Measurements from ENCODE around the gene MARCHF10. TPM values are rescaled to one million over a fixed set of nuclear protein-coding genes. Genes with fewer than 3 reads are reported as not detected.

Gene MARCHF10
- total RNA-seq, 3 donors from 2014 or later = under 0.01 to 0.16 TPM; not detected in 1

- H3K27ac ChIP-seq = no peak overlapping the region
- H3K4me3 ChIP-seq = no peak overlapping the region
- H3K9me3 ChIP-seq = no peaks in the 10 kb centered on the region
- DNase-seq (ENCODE audit: low spot score in 2 of 2) = no peak
- H3K36me3 ChIP-seq = no peaks in the 10 kb centered on the region
- H3K27me3 ChIP-seq = no peaks in the 10 kb centered on the region
- no peak for TF ChIP-seq CTCF (IDR thresholded peaks at IDR 0.05)
- no peak for TF ChIP-seq POLR2AphosphoS5 (IDR thresholded peaks at IDR 0.05)
- no peak for TF ChIP-seq POLR2A (IDR thresholded peaks at IDR 0.05)
- intact Hi-C loops (cut with DNase I; ENCODE audit: low total_unique reads) = no loop called here
- H3K4me1 ChIP-seq = no peaks in the 10 kb centered on the region
These were observed 93.9 kb downstream of the MARCHF10 start for GRCh38 chr17:62714016-62714777.

GRCh38 chr17:62713086-62713881, 94.8 kb downstream of the MARCHF10 start:
- intact Hi-C loops (cut with DNase I; ENCODE audit: low total_unique reads) = no loop called here
- Histone ChIP-seq H3K9me3 (no peaks in the 10 kb centered on the region), H3K27me3 (no peaks in the 10 kb centered on the region), H3K36me3 (no peaks in the 10 kb centered on the region), H3K4me3 (no peak overlapping the region), H3K27ac (no peak overlapping the region), H3K4me1 (no peaks in the 10 kb centered on the region)
- DNase-seq (ENCODE audit: low spot score in 2 of 2) = no peak
- TF ChIP-seq POLR2A (IDR thresholded peaks at IDR 0.05) (no peak), POLR2AphosphoS5 (IDR thresholded peaks at IDR 0.05) (no peak), CTCF (IDR thresholded peaks at IDR 0.05) (no peak)

GRCh38 chr17:62712171-62712581, 95.9 kb downstream of the MARCHF10 start:
- Histone ChIP-seq H3K4me1 (no peaks in the 10 kb centered on the region), H3K4me3 (no peak overlapping the region), H3K27me3 (no peaks in the 10 kb centered on the region), H3K36me3 (no peaks in the 10 kb centered on the region), H3K9me3 (no peaks in the 10 kb centered on the region), H3K27ac (no peak overlapping the region)
- no peak for DNase-seq (ENCODE audit: low spot score in 2 of 2)
- no peak for TF ChIP-seq POLR2A (IDR thresholded peaks at IDR 0.05)
- TF ChIP-seq CTCF (IDR thresholded peaks at IDR 0.05) = no peak
- TF ChIP-seq POLR2AphosphoS5 (IDR thresholded peaks at IDR 0.05) = no peak
- intact Hi-C loops (cut with DNase I; ENCODE audit: low total_unique reads) = no loop called here

DNA sequence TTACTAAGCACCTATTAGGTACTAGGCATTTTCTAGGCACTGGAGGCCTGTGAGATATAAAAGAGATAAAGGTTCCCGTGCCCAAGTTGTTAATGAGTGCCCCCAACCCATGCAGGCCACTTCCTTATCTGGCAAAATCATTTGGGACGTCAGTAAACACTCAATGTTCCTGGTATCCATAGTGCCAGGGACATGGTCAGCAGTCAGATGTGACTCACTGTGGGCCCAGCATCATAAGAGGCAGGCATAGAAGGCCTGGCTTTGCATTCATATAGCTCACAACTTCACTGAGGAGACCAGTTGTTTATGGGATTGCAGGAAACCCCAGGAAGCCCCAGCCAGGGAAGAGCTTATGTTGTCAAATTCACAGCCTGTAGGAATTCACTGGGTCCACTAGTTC, 99.5 kb downstream of the MARCHF10 start:
- DNase-seq (ENCODE audit: low spot score in 2 of 2) = no peak
- H3K4me3 ChIP-seq = no peak overlapping the region
- no peaks in the 10 kb centered on the region for H3K9me3 ChIP-seq
- no peaks in the 10 kb centered on the region for H3K36me3 ChIP-seq
- peak overlapping the region in 1 of 2 donors; percentile 19 for H3K27ac ChIP-seq
- no peak for TF ChIP-seq POLR2A (IDR thresholded peaks at IDR 0.05)
- TF ChIP-seq CTCF (IDR thresholded peaks at IDR 0.05) = no peak
- TF ChIP-seq POLR2AphosphoS5 (IDR thresholded peaks at IDR 0.05) = no peak
- no peaks in the 10 kb centered on the region for H3K27me3 ChIP-seq
- peaks cover 0 to 1% of the 10 kb centered on the region in 2 donors for H3K4me1 ChIP-seq
- intact Hi-C loops (cut with DNase I; ENCODE audit: low total_unique reads) = no loop called here

DNA sequence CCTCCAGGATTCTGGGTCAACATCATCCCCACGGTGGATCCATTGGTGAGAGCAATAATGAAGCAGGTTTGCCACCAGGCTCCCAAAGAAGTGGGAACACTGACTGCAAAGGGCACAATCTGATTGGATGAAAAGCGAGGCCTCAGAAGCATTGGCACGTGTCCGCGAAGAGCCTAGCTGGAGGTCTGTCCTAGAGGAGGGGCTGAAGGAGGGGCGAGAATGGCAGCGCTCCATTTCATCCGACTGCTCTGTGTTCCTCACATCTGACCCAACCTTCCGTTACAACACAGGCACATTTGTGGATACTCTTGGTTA, 100.7 kb downstream of the MARCHF10 start:
- no peak overlapping the region for H3K4me3 ChIP-seq
- no peaks in the 10 kb centered on the region for H3K27me3 ChIP-seq
- no peak for DNase-seq (ENCODE audit: low spot score in 2 of 2)
- H3K9me3 ChIP-seq = no peaks in the 10 kb centered on the region
- H3K36me3 ChIP-seq = no peaks in the 10 kb centered on the region
- H3K4me1 ChIP-seq = peaks cover 0 to 8% of the 10 kb centered on the region in 2 donors
- TF ChIP-seq CTCF (IDR thresholded peaks at IDR 0.05) (no peak), POLR2A (IDR thresholded peaks at IDR 0.05) (no peak), POLR2AphosphoS5 (IDR thresholded peaks at IDR 0.05) (no peak)
- intact Hi-C loops (cut with DNase I; ENCODE audit: low total_unique reads) = no loop called here
- no peak overlapping the region for H3K27ac ChIP-seq

Data from breast epithelium (tissue), 4 donors.